CD4-positive, alpha-beta T cell treated with Interleukin-17A for 4 hours (primary cell): ENCODE results near the gene CENPP.

Experiments used
- DNase-seq: peaks from one replicate; pipeline ENCODE4 v3.0.0-alpha.2; 2020; ENCODE audit warnings: mixed read lengths

Gene CENPP

GRCh38 chr9:92483627-92484545, 158.1 kb downstream of the CENPP start:
- DNase-seq: no peak

- DNase-seq: no peak
These were observed 158.8 kb downstream of the CENPP start for GRCh38 chr9:92484563-92484962.

GRCh38 chr9:92486371-92486770, 160.6 kb downstream of the CENPP start:
- DNase-seq: no peak

- DNase-seq: no peak
These were observed 163.2 kb downstream of the CENPP start for GRCh38 chr9:92488681-92489550.

GRCh38 chr9:92492781-92493401, 167.1 kb downstream of the CENPP start:
- DNase-seq: no peak

- DNase-seq: no peak
These were observed 168.1 kb downstream of the CENPP start for GRCh38 chr9:92493749-92494387.

- DNase-seq: no peak
These were observed 169.1 kb downstream of the CENPP start for GRCh38 chr9:92494856-92495255.

GRCh38 chr9:92496396-92497176, 170.8 kb downstream of the CENPP start:
- DNase-seq: no peak

GRCh38 chr9:92499701-92500100, 173.9 kb downstream of the CENPP start:
- no peak for DNase-seq

- no peak for DNase-seq
These were observed 175.0 kb downstream of the CENPP start for GRCh38 chr9:92500725-92501124.

- DNase-seq: no peak
These were observed 176.1 kb downstream of the CENPP start for GRCh38 chr9:92501671-92502393.

- DNase-seq: no peak
These were observed 177.4 kb downstream of the CENPP start for GRCh38 chr9:92503156-92503555.

GRCh38 chr9:92504881-92505280, 179.1 kb downstream of the CENPP start:
- DNase-seq: no peak

- no peak for DNase-seq
These were observed 180.6 kb downstream of the CENPP start for GRCh38 chr9:92506184-92506857.

GRCh38 chr9:92507005-92507404, 181.3 kb downstream of the CENPP start:
- DNase-seq: no peak

- DNase-seq: no peak
These were observed 181.7 kb downstream of the CENPP start for GRCh38 chr9:92507496-92507895.

GRCh38 chr9:92508018-92508820, 182.5 kb downstream of the CENPP start:
- DNase-seq: no peak

- DNase-seq: no peak
These were observed 183.3 kb downstream of the CENPP start for GRCh38 chr9:92509050-92509449.

- no peak for DNase-seq
These were observed 185.0 kb downstream of the CENPP start for GRCh38 chr9:92510747-92511146.

GRCh38 chr9:92512622-92513021, 186.9 kb downstream of the CENPP start:
- DNase-seq: no peak
